ENCODE data around the gene CTTN.
A peak's percentile ranks its signal among the peaks of the same experiment; 100 is the strongest.
"Not testable (repeated sequence)": the region's sequence is repeated elsewhere in the genome, so short reads cannot be mapped to it uniquely, and the experiment has no call there.

The CTTN gene

GRCh38 chr11:70381872-70382861 is 16.2 kb upstream of the CTTN start:
- peak; percentile 76 for DNase-seq

DNA sequence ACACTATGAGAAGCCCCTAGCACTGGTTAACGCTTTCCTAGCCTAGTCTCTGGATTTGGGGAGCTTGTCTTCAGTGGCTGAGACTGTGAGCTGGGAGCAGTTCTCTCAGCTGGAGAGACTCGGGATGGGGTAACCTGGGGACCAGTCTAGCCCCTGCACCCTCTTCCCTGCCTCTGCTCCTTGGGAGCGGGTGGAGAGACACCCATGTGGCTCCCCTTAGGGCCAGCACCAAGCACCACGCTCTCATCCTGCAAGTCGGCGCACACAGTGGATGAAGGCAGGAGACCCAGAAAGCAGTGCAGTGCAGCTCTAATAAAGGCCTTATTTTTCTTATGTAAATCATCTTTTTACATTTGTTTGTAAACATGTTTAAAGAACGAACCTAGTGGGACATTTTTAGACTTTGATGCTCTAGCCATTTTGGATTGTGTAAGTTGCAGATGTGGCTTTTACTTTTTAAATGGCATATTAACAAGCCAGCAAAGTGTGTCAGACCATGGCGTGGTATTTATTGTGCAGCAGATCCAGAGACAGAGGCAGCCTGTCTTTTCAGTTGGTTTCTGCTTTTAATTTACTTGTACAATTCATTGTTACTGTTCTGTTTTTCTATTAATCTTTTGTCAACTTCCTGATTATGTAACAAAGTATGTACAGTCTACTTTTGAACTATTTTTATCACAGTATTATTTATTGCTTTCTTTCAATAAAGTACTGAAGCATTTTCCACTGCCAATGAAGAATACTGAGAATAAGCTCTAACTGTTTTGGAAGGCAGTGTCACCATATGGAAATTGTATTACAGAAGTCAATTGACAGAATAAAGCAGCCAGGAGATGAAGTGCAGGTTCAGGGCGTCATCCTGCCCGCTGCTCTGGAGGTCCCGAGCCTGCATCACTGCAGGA is 14.4 kb upstream of the CTTN start:
- DNase-seq = no peak

- DNase-seq = no peak
Observed at GRCh38 chr11:70384566-70385152, 13.7 kb upstream of the CTTN start.

DNA sequence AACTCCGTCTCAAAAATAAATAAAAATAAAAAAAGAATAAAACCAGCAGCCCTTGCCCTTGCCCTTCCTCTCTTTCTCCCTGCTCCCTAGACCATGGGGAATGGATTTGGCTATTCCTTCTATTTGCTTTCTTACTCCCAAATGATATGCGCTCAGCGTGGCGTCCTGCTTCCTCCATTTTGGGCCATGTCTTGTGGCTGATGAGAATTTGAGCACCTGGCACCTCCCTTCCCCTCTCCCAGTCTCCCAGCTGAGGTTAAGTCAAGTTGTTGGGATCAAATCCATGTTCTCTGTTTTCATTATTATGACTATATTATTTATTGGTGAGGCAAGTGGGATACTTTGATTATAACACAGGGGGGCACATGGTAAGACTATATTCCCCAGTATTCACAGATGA is 10.8 kb upstream of the CTTN start:
- DNase-seq = no peak

GRCh38 chr11:70389201-70389600 is 9.1 kb upstream of the CTTN start:
- no peak for DNase-seq

GRCh38 chr11:70390882-70391281 is 7.4 kb upstream of the CTTN start:
- DNase-seq = not testable (repeated sequence)

DNA sequence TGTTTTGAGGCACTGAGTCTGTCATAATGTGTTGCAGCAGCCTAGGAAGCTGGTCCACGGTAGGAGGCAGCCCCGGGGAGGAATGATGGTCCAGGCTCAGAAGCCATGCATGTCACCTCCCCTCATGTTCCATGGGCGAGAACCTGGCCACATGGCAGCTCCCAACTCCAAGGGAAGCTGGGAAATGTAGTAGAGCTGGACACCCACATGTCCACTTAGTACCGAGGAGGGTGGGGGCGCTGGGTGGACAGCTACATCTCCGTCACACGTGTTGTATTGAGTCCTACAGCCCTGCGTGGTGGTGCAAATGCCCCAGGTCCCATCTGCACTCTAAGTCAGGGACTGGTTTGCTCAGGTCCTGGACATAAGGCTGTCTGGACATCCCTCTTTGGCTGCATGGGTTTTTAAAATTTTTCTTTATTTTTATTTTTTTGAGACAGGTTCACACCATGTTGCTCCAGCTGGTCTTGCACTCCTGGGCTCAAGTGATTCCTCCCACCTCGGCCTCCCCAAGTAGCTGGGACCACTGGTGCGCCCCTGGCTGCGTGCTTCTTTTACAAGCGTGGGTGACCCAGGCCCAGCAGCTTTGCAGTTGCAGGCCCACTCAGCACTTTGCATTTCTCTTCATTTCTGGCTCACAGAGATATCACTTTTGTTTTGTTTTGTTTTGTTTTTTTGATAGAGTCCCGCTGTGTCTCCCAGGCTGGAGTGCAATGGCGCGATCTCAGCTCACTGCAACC is 3.9 kb upstream of the CTTN start:
- DNase-seq = no peak

- peak; percentile 73 for DNase-seq
Observed at GRCh38 chr11:70397336-70397982, 870 bp upstream of the CTTN start.

GRCh38 chr11:70398834-70399680 is 728 bp downstream of the CTTN start:
- no peak for DNase-seq

- peak; percentile 96 for DNase-seq
Observed at GRCh38 chr11:70399681-70400112, 1.4 kb downstream of the CTTN start.

GRCh38 chr11:70400643-70401042 is 2.3 kb downstream of the CTTN start:
- no peak for DNase-seq

- no peak for DNase-seq
Observed at GRCh38 chr11:70402016-70402415, 3.7 kb downstream of the CTTN start.

DNA sequence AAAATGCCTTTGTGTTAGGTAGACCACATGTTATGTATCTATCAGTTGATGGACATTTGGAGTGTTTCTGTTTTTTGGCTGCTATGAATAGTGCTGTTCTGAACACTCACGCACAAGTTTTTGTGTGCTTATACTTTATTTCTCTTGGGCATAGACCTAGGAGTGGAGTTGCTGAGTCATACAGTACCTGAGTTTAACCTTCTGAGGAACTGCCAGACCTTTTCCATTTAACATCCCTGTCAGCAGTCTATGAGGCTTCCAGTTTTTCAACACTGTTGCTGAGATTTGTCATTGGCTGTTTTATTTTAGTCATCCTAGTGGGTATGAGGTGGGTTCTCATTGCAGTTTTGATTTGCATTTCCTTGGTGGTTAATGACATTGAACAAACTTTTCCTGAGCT is 4.4 kb downstream of the CTTN start:
- DNase-seq = no peak

DNA sequence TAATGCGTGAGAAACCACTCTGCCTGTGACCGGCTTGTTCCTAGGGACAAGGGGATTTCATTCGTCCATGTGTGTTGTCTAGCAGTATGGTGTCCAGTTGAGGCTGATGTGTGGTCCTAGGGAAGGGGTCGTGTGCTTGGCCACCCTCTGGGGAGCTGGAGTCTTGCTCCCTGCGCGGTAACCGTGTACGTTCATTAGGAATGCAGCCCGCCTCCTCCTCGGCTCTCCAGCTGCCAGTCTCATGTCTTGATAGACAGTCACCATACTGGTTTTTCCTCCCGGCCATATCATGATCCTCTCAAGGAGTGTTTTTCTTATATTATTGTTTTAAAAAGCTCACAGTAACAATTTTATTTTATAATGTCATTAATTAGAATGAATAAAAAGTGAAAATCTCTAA is 5.9 kb downstream of the CTTN start:
- DNase-seq = no peak

GRCh38 chr11:70405679-70406395 is 7.5 kb downstream of the CTTN start:
- no peak for DNase-seq

DNA sequence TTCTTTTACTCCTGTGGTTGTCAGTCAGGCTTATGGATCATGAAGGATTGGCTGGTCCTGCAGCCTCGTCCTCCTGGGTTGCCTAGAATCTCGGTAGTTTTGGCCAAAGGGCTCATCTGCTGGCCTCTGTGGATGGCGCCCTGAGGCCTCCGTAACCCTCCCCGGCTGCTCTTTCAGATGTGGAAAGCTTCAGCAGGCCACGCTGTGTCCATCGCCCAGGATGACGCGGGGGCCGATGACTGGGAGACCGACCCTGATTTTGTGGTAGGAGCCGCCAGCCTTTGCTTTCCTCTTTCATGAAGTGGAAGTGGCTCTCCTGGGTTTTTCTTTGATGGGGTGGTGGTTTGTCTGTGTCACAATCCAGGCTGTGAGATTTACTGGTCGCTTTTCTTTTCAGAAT is 8.8 kb downstream of the CTTN start:
- DNase-seq = no peak

- no peak for DNase-seq
Observed at GRCh38 chr11:70407814-70408213, 9.5 kb downstream of the CTTN start.

GRCh38 chr11:70408326-70408725 is 10.0 kb downstream of the CTTN start:
- DNase-seq = not testable (repeated sequence)

DNA sequence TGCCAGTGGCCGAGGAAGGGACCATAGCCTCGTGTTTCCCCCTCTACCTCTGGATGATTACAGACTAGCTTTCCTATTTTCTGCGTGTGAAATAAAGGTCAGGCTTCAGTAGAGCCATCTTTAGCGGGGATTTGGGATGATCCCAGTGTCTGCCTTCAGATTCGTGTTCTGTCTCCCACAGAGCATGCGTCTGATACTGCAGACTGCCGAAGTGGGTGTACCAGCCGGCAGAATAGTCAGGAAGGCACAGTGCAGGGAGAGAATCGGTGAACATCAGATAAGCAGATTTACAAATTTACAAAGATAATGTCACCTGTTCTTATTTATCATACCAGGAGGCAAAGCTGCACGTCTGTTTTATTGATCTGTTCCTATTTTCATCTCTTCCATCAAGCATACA is 11.1 kb downstream of the CTTN start:
- DNase-seq = no peak

- DNase-seq = no peak
Observed at GRCh38 chr11:70409871-70410270, 11.5 kb downstream of the CTTN start.
